HG03108 (cell line): ENCODE measurements around the gene LRRN2.
"Not testable (repeated sequence)": the region's sequence is repeated elsewhere in the genome, so short reads cannot be mapped to it uniquely, and the experiment has no call there.

Experiments used
- ATAC-seq: cut with Tn5 transposase; IDR thresholded peaks from one replicate; pipeline ENCODE4 v1.9.1; 2021; ENCODE audit warnings: moderate library complexity; ENCODE audit not compliant: unreplicated experiment

LRRN2 gene

GRCh38 chr1:204692841-204693356, 7.4 kb upstream of the LRRN2 start:
- no peak for ATAC-seq

DNA sequence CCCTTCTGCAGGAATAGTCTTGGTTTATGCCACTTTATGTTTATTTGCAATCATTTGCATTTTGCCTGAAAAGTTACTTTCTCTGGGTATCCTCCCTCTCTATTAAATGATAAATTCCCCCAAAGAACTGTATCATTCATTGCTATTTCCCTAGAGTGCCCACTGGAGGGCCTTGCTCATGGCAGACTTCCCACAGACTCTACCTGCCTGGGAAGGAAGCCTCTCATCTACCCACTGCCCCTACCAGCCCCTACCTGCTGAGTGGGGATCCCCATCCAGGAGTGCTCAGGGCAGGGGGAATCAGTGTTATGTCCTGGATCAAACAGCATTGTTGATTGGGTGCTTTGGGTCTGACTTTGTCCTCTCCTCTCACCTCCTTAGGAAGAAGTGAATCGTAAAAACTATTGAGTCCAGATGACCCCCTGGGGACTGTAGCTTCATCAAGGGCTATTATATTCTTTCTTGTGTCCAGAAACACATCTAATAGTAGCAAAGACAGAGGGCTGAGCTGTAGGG, 6.8 kb upstream of the LRRN2 start:
- ATAC-seq = no peak

DNA sequence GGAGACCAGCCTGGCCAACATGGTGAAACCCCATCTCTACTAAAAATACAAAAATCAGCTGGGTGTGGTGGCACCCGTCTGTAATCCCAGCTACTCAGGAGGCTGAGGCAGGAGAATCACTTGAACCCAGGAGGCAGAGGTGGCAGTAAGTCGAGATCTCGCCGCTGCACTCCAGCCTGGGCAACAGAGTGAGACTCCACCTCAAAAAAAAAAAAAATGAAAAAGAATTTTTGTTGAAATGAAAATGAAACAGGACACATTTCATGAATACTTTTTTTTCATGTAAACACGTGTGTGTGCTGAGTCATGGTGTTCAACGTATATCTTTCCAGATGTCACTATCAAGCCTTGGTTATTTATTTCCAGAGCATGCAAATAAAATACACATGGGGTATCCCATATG, 5.8 kb upstream of the LRRN2 start:
- not testable (repeated sequence) for ATAC-seq

- no peak for ATAC-seq
Observed at GRCh38 chr1:204688776-204689175, 3.2 kb upstream of the LRRN2 start.

GRCh38 chr1:204688007-204688406, 2.5 kb upstream of the LRRN2 start:
- ATAC-seq = no peak

DNA sequence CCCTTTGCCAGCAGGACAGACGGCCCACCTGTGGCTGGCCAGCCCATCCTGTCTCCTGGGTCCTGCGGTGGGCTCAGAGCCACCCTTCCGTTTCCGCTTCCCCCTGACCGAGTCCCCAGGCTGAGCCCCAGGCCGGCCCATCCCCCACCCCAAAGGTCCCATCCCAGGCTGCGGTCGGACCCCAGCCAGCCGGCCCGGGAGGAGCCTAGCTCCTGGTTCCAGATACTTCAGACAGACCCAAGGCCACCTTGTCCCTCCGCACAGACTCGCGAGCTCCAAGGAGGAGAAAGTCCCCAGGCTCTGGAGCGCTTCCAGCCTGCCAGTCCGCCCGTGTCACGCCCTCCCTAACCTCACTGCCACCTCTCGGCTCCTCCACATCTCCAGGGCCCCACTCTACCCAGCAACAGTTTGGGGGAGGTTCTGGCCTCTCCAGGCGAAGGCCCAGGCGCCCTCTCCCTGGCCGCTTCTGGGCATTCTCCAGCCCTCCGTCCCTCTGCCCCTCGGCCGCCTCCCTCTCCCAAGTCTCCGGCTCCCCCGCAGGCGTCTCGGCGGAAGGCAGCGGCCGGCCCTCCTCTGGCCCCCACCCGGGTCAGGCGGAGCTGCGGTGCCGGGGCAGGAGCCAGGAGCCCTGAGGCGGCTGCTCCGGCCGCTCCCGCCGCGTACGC, 835 bp downstream of the LRRN2 start:
- no peak for ATAC-seq

DNA sequence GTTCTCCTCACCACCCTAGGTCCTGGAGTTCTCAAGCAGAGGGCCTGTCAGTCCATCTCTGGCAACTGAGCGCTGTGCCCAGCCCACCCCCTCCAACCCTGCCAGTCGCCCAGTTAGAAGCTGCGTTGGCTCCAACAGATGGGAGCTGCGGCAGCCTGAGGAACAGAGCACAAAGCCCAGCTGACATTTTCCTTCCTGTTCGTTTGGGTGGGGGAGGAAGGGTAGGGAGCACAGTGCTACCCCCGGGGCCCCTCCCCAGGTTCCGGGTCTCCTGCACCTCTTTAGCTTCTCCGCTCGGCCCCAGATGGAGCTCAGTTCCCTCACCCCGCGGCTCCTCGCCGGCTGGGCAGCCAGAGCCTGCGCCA, 1.4 kb downstream of the LRRN2 start:
- no peak for ATAC-seq

- no peak for ATAC-seq
Observed at GRCh38 chr1:204683284-204684205, 2.0 kb downstream of the LRRN2 start.

DNA sequence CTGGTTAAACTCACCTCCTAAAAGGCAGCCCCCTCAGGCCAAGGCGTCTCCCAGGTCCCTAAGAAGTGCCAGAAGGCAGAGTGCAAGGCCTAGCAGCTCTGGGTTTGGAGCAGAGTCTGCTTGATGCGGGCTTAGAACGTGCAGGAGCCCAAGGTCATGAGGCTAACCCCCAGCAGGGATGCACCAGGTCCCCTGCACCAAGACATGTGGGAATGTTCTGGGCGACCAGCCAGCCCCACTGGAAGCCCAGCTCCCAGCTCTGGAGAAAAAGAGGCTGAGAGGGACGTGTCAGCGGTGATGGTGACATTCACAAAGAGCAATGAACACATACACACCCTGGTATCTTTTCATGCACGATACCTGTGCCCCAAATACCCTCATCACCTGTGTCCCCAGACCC, 5.1 kb downstream of the LRRN2 start:
- no peak for ATAC-seq

GRCh38 chr1:204680051-204680450, 5.5 kb downstream of the LRRN2 start:
- ATAC-seq = no peak

GRCh38 chr1:204678721-204679475, 6.6 kb downstream of the LRRN2 start:
- ATAC-seq = no peak

GRCh38 chr1:204677864-204678263, 7.7 kb downstream of the LRRN2 start:
- no peak for ATAC-seq

DNA sequence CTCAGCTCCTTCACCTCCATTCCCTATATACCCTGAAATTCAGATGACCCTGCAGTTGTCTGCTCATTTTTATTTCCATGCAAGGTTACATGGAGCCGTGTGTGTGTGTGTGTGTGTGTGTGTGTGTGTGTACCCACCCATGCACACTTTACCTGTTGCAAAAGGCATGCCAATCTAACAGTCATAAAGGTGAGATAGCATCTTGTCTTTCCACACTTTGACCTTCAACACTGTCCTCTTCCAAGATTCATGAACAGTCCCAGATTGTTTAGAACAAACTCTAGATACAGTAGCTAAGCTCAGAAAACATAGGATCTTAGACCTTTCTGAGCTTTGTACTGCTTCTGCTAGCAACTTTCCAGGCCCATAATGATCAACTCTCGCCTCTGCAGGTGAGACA, 9.5 kb downstream of the LRRN2 start:
- no peak for ATAC-seq

DNA sequence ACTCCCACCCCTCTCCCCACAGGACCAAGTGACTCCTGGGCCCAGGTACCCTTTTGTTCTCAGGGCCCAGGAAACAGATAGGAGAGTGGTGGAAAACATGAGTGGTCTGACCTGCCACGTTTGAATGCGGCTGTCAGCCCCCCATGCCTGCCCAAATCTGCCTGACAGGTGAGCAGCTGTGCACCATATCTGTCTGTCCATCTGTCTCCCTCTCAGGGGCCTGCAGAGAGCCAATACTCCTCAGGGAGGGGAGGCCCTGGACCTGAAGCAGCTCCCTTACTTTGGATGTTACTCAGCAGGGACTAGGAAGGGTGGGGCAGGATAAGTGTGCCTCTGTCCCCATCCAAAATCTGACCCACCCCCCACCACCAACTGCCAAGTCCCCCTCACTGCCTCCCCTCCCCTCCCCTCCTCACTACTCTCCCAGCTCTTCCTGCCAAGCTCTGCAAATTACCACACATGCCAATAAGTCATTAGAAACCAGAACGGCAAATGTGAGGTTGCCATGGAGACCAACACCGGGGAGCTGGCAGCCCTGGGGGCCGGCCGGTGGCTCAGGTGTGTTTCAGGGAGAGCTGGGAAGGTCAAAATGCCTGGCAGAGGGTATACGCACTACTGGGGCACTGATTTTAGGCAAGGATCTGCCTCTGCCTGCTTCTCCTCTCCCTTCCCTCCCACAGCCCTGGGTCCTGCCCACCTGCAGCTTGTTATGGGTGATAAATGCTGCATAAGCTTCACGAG, 11.5 kb downstream of the LRRN2 start:
- no peak for ATAC-seq

- no peak for ATAC-seq
Observed at GRCh38 chr1:204673209-204673608, 12.3 kb downstream of the LRRN2 start.

DNA sequence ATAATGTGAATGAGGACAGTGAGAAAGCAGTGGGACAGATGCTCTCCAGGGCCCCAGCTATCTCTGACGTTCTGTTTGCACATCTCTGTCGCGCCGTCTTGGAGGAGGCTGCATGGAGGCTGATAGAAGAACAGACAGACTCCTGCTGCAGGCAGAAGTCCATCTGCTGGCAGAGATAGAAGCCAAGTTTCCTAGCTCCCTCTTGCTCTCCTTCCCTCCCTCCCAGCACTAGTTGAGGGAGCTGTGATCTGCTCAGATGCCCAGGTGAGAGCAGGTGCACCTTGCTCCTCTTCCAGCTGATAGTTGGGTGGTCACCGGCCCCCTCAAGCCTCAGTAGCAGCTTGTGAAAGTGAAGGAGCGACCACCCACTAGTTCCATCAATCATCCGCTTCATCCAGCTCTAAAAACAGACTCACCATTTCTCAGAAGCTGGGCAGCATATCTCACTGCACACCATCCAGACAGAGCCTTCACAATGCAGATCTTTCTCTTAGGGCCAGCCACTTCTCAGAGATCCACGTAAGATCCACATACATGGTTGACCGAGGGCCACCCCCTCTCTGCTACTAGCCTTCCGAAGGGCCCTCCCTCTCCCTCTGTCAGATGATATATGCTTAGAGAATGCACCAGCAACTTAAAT, 12.9 kb downstream of the LRRN2 start:
- ATAC-seq = no peak

GRCh38 chr1:204672069-204672468, 13.5 kb downstream of the LRRN2 start:
- no peak for ATAC-seq

DNA sequence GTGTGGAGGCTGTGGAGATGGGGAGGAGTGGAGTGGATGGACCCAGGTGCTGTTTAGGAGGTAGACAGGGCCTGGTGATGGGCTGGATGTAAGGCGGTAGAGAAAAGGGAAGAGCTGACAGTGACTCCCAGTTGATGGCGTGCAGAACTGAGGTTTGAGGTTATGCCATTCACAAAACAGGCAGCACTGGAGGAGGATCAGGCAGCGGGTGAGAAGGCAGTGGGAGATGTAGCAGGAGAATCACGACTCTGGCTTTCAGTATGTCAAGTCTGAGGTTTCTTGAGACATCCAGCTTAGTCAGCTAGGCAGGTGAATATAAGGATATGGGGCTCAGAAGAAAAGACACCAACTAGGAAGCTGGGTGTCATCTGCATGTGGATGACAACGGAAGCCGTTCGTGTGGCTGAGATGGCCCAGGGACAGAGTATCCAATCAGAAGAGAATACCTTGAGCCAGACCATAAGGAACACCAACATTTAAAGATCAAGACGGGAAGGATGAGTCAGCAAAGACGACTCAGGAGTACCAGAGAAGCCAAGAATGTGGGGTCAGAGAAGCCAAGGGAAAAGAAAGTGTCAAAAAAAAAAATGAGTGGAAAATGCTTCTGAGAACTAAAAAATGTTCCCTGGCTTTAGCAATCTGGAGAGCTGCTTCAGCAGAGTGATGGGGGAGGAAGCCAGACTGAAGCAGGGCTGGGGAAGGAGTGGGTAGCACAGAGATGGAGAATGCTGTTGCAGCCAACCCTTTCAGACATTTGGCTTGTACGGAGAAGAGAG, 15.2 kb downstream of the LRRN2 start:
- ATAC-seq = no peak

GRCh38 chr1:204669579-204669978, 16.0 kb downstream of the LRRN2 start:
- ATAC-seq = no peak

DNA sequence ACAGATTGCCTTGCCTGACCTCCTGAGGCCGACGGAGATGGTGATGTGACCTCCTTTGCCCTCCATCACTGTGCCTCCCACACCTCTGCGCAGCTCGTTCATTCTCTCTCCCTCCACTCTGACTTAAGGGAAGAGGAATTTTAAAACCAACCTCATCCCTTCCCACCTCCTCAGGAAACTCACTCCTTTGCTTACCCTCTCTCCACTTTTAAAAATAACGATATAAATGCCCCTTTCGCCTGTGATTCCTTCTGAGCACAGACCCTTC, 21.2 kb downstream of the LRRN2 start:
- no peak for ATAC-seq
